WTC11 (cell line): ENCODE results near the gene TET1. TPM values are rescaled to one million over a fixed set of nuclear protein-coding genes. Genes with fewer than 3 reads are reported as not detected.

Experiments used
- ATAC-seq: fragments of 200-7000 bp; cut with Tn5 transposase; 2 replicates; pipeline ENCODE4 v1.10.0; 2021; ENCODE audit warnings: mild to moderate bottlenecking, moderate library complexity
- CTCF ChIA-PET: fragments of 300-600 bp; sonication (Branson Sonifier 250); formaldehyde crosslinking; loops from one replicate; lab custom pipeline; 2021; ENCODE audit warnings: antibody characterized with exemption; lab: Charles Lee
- POLR2A ChIA-PET: fragments of 350-600 bp; sonication (Branson Sonifier 250); formaldehyde crosslinking; loops from one replicate; lab custom pipeline; 2021; ENCODE audit warnings: antibody characterized with exemption; lab: Charles Lee
- DNase-seq: peaks from one replicate; pipeline ENCODE4 v3.0.0; 2021; ENCODE audit warnings: low spot score
- H3K27ac Mint-ChIP-seq: 2 replicates; pipeline ENCODE4 v1.8.0; 2021; ENCODE audit warnings: mixed read lengths
- H3K27me3 Mint-ChIP-seq: 2 replicates; pipeline ENCODE4 v1.8.0; 2021; ENCODE audit warnings: low read depth, mild to moderate bottlenecking, moderate library complexity, mixed read lengths
- H3K36me3 Mint-ChIP-seq: 2 replicates; pipeline ENCODE4 v1.8.0; 2021; ENCODE audit warnings: mixed read lengths
- H3K4me1 Mint-ChIP-seq: 2 replicates; pipeline ENCODE4 v1.8.0; 2022; ENCODE audit warnings: mixed read lengths
- H3K4me3 Mint-ChIP-seq: 2 replicates; pipeline ENCODE4 v1.8.0; 2021; ENCODE audit warnings: mild to moderate bottlenecking, moderate library complexity, mixed read lengths
- H3K9me3 Mint-ChIP-seq: 2 replicates; pipeline ENCODE4 v1.8.0; 2021; ENCODE audit warnings: mixed read lengths
- ATF1 ChIP-seq: sonication (generic); formaldehyde crosslinking; IDR thresholded peaks from 2 replicates; pipeline ENCODE4 v1.8.1; 2023; ENCODE audit warnings: mild to moderate bottlenecking, moderate library complexity, missing genetic modification reagents
- FOXP1 ChIP-seq: sonication (generic); formaldehyde crosslinking; IDR thresholded peaks from 2 replicates; pipeline ENCODE4 v1.8.0; 2022; ENCODE audit warnings: missing genetic modification reagents, mild to moderate bottlenecking, moderate library complexity, borderline replicate concordance
- FOXP4 ChIP-seq: sonication (generic); formaldehyde crosslinking; IDR thresholded peaks from 2 replicates; pipeline ENCODE4 v1.8.0; 2022; ENCODE audit warnings: mild to moderate bottlenecking, missing genetic modification reagents
- GABPB1 ChIP-seq: sonication (generic); formaldehyde crosslinking; IDR thresholded peaks from 2 replicates; pipeline ENCODE4 v1.8.1; 2023; ENCODE audit warnings: mild to moderate bottlenecking, missing genetic modification reagents
- GRHL2 ChIP-seq: fragments of 250-450 bp; sonication (Bioruptor Pico); IDR thresholded peaks from 2 replicates; pipeline ENCODE4 v1.8.0; 2022; ENCODE audit warnings: mild to moderate bottlenecking, moderate library complexity; ENCODE audit not compliant: insufficient replicate concordance, severe bottlenecking
- KAT7 ChIP-seq: sonication (generic); formaldehyde crosslinking; IDR thresholded peaks from 2 replicates; pipeline ENCODE4 v1.8.1; 2023; ENCODE audit warnings: missing genetic modification reagents, mild to moderate bottlenecking, borderline replicate concordance
- NFATC4 ChIP-seq: fragments of 250-450 bp; sonication (Bioruptor Pico); IDR thresholded peaks from 2 replicates; pipeline ENCODE4 v1.9.0; 2021; ENCODE audit warnings: mild to moderate bottlenecking
- OVOL2 ChIP-seq: fragments of 250-450 bp; sonication (Bioruptor Pico); IDR thresholded peaks from 2 replicates; pipeline ENCODE4 v1.9.0; 2021; ENCODE audit warnings: mild to moderate bottlenecking, borderline replicate concordance
- SP1 ChIP-seq: sonication (generic); formaldehyde crosslinking; conservative IDR thresholded peaks from 2 replicates; pipeline ENCODE4 v1.8.1; 2022; ENCODE audit warnings: missing genetic modification reagents
- ZMAT4 ChIP-seq: fragments of 250-450 bp; sonication (Bioruptor Pico); IDR thresholded peaks from 2 replicates; pipeline ENCODE4 v1.9.0; 2021; ENCODE audit warnings: mild to moderate bottlenecking
- ZNF232 ChIP-seq: sonication (generic); formaldehyde crosslinking; IDR thresholded peaks from 2 replicates; pipeline ENCODE4 v1.8.0; 2022; ENCODE audit warnings: mild to moderate bottlenecking, missing genetic modification reagents
- ZNF263 ChIP-seq: sonication (generic); formaldehyde crosslinking; IDR thresholded peaks from 2 replicates; pipeline ENCODE4 v1.8.1; 2022; ENCODE audit warnings: low read depth, mild to moderate bottlenecking, moderate library complexity, missing genetic modification reagents
- ZNF396 ChIP-seq: fragments of 250-450 bp; sonication (Bioruptor Pico); IDR thresholded peaks from 2 replicates; pipeline ENCODE4 v1.8.0; 2021; ENCODE audit warnings: mild to moderate bottlenecking, moderate library complexity, borderline replicate concordance
- total RNA-seq: library from RNA; stranded (reverse); gene quantifications from 3 replicates; pipeline ENCODE4 v1.2.3, GENCODE V29; 2021
- TF ChIP-seq, protein P1 (sequence below): sonication (generic); formaldehyde crosslinking; IDR thresholded peaks from 2 replicates; pipeline ENCODE4 v1.8.0; 2022; ENCODE audit warnings: mild to moderate bottlenecking, missing genetic modification reagents
- TF ChIP-seq, protein P2 (sequence below): sonication (generic); formaldehyde crosslinking; conservative IDR thresholded peaks from 2 replicates; pipeline ENCODE4 v1.8.1; 2023; ENCODE audit warnings: mild to moderate bottlenecking, low read depth, missing genetic modification reagents, moderate library complexity
- TF ChIP-seq, protein P3 (sequence below): fragments of 250-450 bp; sonication (Bioruptor Pico); conservative IDR thresholded peaks from 2 replicates; pipeline ENCODE4 v1.9.0; 2021; ENCODE audit warnings: mild to moderate bottlenecking
- TF ChIP-seq, protein P4 (sequence below): sonication (generic); formaldehyde crosslinking; IDR thresholded peaks from 2 replicates; pipeline ENCODE4 v1.8.1; 2022; ENCODE audit warnings: missing genetic modification reagents, borderline replicate concordance
- TF ChIP-seq, protein P5 (sequence below): sonication (generic); formaldehyde crosslinking; IDR thresholded peaks from 2 replicates; pipeline ENCODE4 v1.8.1; 2023; ENCODE audit warnings: mild to moderate bottlenecking, missing genetic modification reagents, borderline replicate concordance

The TET1 gene
- total RNA-seq, 1 experiment from 2014 or later, result 71.4 TPM

- DNase-seq, result no peak
- no peak for ATAC-seq
- no peaks in the 10 kb centered on the region for H3K9me3 Mint-ChIP-seq
- ChIA-PET CTCF (no interaction called here), POLR2A (no interaction called here)
- peaks cover 56% of the 10 kb centered on the region for H3K4me1 Mint-ChIP-seq
- no peaks in the 10 kb centered on the region; the same call in 1 of the 2 replicates for H3K27me3 Mint-ChIP-seq
- TF ChIP-seq, protein P1, sequence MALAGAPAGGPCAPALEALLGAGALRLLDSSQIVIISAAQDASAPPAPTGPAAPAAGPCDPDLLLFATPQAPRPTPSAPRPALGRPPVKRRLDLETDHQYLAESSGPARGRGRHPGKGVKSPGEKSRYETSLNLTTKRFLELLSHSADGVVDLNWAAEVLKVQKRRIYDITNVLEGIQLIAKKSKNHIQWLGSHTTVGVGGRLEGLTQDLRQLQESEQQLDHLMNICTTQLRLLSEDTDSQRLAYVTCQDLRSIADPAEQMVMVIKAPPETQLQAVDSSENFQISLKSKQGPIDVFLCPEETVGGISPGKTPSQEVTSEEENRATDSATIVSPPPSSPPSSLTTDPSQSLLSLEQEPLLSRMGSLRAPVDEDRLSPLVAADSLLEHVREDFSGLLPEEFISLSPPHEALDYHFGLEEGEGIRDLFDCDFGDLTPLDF (CRISPR knock-in tag), result no peak
- TF ChIP-seq ZNF263 (CRISPR knock-in tag) (no peak), OVOL2 (no peak), FOXP1 (CRISPR knock-in tag) (no peak), SP1 (no peak), ZMAT4 (no peak), FOXP4 (CRISPR knock-in tag) (no peak), GABPB1 (CRISPR knock-in tag) (no peak), NFATC4 (CRISPR knock-in tag) (no peak), GRHL2 (CRISPR knock-in tag) (no peak), ZNF396 (CRISPR knock-in tag) (no peak), KAT7 (no peak), ZNF232 (no peak), ATF1 (CRISPR knock-in tag) (no peak)
- TF ChIP-seq, protein P2, sequence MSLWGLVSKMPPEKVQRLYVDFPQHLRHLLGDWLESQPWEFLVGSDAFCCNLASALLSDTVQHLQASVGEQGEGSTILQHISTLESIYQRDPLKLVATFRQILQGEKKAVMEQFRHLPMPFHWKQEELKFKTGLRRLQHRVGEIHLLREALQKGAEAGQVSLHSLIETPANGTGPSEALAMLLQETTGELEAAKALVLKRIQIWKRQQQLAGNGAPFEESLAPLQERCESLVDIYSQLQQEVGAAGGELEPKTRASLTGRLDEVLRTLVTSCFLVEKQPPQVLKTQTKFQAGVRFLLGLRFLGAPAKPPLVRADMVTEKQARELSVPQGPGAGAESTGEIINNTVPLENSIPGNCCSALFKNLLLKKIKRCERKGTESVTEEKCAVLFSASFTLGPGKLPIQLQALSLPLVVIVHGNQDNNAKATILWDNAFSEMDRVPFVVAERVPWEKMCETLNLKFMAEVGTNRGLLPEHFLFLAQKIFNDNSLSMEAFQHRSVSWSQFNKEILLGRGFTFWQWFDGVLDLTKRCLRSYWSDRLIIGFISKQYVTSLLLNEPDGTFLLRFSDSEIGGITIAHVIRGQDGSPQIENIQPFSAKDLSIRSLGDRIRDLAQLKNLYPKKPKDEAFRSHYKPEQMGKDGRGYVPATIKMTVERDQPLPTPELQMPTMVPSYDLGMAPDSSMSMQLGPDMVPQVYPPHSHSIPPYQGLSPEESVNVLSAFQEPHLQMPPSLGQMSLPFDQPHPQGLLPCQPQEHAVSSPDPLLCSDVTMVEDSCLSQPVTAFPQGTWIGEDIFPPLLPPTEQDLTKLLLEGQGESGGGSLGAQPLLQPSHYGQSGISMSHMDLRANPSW (CRISPR knock-in tag), result no peak
- TF ChIP-seq, protein P3, sequence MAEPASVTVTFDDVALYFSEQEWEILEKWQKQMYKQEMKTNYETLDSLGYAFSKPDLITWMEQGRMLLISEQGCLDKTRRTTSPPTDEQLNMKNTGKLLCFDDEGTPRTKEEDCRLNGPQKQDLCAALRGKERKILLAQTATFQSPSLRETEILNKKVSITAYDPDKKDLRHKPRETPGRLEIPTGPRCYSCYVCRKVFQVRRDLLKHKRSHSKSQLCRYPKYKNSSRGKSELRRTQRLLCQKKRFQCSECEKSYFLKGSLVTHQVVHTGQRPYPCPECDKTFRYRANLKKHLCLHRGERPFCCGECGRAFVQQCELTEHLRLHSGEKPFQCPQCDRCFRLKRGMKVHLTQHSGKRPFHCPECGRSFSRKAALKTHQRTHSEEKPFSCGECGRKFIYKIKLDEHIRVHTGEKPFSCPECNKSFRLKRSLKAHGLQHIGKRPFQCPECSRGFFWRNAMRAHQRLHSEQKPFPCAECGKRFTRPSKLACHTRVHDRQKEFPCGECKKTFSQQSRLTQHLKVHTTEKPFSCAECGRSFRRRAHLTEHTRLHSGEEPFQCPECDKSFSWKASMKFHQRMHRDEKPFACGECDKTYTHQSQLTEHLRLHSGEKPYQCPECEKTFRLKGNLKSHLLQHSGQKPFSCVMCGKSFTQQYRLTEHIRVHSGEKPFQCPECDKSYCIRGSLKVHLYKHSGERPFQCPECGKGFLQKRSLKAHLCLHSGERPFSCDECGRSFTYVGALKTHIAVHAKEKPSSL, result no peak
- TF ChIP-seq, protein P4, sequence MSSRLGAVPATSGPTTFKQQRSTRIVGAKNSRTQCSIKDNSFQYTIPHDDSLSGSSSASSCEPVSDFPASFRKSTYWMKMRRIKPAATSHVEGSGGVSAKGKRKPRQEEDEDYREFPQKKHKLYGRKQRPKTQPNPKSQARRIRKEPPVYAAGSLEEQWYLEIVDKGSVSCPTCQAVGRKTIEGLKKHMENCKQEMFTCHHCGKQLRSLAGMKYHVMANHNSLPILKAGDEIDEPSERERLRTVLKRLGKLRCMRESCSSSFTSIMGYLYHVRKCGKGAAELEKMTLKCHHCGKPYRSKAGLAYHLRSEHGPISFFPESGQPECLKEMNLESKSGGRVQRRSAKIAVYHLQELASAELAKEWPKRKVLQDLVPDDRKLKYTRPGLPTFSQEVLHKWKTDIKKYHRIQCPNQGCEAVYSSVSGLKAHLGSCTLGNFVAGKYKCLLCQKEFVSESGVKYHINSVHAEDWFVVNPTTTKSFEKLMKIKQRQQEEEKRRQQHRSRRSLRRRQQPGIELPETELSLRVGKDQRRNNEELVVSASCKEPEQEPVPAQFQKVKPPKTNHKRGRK (CRISPR knock-in tag), result no peak
- TF ChIP-seq, protein P5, sequence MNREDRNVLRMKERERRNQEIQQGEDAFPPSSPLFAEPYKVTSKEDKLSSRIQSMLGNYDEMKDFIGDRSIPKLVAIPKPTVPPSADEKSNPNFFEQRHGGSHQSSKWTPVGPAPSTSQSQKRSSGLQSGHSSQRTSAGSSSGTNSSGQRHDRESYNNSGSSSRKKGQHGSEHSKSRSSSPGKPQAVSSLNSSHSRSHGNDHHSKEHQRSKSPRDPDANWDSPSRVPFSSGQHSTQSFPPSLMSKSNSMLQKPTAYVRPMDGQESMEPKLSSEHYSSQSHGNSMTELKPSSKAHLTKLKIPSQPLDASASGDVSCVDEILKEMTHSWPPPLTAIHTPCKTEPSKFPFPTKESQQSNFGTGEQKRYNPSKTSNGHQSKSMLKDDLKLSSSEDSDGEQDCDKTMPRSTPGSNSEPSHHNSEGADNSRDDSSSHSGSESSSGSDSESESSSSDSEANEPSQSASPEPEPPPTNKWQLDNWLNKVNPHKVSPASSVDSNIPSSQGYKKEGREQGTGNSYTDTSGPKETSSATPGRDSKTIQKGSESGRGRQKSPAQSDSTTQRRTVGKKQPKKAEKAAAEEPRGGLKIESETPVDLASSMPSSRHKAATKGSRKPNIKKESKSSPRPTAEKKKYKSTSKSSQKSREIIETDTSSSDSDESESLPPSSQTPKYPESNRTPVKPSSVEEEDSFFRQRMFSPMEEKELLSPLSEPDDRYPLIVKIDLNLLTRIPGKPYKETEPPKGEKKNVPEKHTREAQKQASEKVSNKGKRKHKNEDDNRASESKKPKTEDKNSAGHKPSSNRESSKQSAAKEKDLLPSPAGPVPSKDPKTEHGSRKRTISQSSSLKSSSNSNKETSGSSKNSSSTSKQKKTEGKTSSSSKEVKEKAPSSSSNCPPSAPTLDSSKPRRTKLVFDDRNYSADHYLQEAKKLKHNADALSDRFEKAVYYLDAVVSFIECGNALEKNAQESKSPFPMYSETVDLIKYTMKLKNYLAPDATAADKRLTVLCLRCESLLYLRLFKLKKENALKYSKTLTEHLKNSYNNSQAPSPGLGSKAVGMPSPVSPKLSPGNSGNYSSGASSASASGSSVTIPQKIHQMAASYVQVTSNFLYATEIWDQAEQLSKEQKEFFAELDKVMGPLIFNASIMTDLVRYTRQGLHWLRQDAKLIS, result no peak
- H3K4me3 Mint-ChIP-seq, result no peak overlapping the region
- H3K27ac Mint-ChIP-seq, result peak overlapping the region; percentile 73; the same call in 1 of the 2 replicates
- peaks cover 11% of the 10 kb centered on the region for H3K36me3 Mint-ChIP-seq
Measured at GRCh38 chr10:68566351-68566750, 6.2 kb downstream of the TET1 start.
